Astrocyte of the cerebellum (primary cell): ENCODE data around the gene OR10G8.

Source experiments
- DNase-seq: peaks from one replicate; pipeline ENCODE4 v3.0.0-alpha.2; 2011; ENCODE audit warnings: low read depth
- H3K4me3 ChIP-seq: 2 replicates; pipeline ENCODE4 v1.5.1; 2011; ENCODE audit warnings: mild to moderate bottlenecking, low read depth, low read length, moderate library complexity
- in situ Hi-C: cut with HindIII; loops from 2 replicates; pipeline ENCODE4 v1.10.0; 2017; ENCODE audit warnings: low sequenced_read_pairs
- TF ChIP-seq, protein P1 (sequence below): IDR thresholded peaks from 2 replicates; pipeline ENCODE4 v1.5.1; 2012; ENCODE audit warnings: low read length, low read depth, moderate library complexity, mild to moderate bottlenecking; ENCODE audit errors: missing control alignments

OR10G8 gene

DNA sequence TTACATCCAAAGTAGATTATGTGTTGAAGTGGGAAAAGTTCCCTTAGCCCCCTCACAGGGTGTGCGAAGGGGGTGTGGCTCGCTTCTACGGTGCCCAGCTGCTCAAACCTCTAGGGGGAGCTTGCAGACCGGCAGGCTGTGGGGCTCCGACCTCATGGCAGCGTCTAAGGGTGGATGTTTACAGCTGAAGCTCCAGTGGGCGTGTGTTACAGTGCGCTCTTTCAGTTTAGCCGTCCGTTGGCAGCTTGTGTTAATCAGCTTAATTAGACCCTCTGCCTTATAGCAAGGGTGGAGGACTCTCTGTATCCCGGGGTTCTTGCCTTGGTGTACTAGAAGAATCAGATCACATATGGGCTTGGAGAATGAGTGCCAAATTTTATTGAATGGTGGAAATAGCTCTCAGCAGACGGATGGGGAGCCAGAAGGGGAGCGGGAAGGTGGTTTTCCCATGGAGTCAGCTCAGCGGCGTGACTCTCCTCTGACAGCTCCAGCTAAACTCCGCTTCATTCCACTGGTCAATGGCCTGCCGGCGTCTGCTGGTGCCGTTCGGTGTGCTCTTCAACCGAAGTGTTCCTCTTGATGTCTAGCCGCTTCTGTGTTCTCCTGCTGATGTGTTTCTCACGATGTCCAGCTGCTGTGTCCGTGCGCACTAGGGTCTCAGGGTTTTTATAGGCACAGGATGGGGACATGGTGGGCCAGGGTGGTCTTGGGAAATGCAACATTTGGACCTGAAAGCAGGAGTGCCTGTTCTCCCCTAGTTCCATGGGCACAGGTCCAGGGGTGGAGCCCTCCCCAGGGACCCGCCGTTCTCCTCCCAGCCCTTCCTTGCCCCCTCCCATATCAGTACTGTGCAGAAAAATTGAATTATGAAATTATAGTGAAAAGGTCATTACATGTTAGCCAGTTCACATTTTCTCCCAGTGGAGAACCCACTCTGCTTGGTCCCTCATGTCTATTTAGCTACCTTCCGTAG lies 43.1 kb downstream of the OR10G8 start:
- in situ Hi-C loops: no loop called here
- TF ChIP-seq, protein P1, sequence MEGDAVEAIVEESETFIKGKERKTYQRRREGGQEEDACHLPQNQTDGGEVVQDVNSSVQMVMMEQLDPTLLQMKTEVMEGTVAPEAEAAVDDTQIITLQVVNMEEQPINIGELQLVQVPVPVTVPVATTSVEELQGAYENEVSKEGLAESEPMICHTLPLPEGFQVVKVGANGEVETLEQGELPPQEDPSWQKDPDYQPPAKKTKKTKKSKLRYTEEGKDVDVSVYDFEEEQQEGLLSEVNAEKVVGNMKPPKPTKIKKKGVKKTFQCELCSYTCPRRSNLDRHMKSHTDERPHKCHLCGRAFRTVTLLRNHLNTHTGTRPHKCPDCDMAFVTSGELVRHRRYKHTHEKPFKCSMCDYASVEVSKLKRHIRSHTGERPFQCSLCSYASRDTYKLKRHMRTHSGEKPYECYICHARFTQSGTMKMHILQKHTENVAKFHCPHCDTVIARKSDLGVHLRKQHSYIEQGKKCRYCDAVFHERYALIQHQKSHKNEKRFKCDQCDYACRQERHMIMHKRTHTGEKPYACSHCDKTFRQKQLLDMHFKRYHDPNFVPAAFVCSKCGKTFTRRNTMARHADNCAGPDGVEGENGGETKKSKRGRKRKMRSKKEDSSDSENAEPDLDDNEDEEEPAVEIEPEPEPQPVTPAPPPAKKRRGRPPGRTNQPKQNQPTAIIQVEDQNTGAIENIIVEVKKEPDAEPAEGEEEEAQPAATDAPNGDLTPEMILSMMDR: peak; percentile 92
- H3K4me3 ChIP-seq: peak overlapping the region; percentile 33
- peak; percentile 29 for DNase-seq

DNA sequence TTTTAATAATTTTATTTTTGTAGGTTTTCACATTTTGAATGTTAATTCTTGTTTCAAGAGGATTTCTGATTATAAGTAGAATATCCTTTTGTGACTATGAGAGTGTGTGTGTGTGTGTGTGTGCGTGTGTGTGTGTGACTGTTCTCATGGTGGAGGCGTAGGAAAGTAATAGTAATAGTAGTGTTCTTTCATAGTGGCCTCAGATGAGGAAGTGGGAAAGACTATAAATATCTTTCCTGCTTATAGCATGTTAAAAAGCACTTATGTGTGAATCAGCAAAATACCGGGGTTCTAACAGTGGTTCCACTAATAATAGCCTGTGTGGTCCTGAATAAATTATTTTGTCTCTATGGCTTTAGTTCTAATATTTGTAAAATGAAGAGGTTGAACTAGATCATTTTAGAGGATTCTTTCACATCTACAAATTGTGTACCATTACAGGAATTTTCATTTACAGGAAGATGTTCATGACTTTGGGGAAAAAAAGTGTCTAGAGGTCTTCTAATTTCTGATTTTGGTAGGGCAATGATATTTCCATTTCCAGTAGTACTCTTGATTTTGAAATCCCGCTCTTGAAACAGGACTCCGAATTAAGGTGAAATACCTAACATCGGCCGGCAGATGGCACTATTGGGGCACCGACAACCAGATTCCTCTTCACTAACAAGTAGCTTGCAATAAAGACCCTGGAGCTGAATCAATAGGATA lies 44.5 kb downstream of the OR10G8 start:
- TF ChIP-seq, protein P1: peak; percentile 73
- in situ Hi-C loops: no loop called here
- DNase-seq: peak; percentile 78
- H3K4me3 ChIP-seq: no peak overlapping the region

DNA sequence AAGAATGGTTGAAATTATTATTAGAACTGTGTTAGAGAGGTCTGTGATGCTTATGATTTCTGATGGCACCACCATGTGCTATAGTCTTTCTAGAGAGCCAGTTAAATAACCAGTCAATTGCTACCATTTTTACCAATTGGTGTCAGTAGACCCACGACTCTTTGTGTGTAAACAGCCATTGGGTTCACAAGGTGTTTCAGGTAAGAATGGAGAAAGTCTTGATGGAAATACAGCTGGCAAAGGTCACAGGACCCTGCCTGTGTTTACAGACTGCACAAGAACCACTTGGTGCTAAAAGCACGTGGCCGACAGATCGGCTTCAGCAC lies 45.0 kb downstream of the OR10G8 start:
- TF ChIP-seq, protein P1: no peak
- in situ Hi-C loops: no loop called here
- no peak for DNase-seq
- no peak overlapping the region for H3K4me3 ChIP-seq

DNA sequence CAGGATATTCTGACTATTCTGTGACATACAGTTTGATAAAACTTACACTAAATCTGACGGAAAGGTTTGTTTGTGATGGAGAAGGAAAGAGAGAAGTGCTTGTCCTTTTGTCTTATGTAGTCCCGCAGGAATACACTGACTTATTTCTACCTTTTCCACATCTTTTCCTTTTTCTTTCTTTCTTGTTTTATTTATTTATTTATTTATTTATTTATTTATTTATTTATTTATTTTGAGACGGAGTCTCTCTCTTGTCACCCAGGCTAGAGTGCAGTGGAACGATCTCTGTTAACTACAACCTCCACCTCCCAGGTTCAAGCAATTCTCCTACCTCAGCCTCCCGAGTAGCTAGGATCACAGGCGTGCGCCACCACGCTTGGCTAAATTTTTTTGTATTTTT lies 45.5 kb downstream of the OR10G8 start:
- TF ChIP-seq, protein P1: no peak
- in situ Hi-C loops: no loop called here
- DNase-seq: no peak

DNA sequence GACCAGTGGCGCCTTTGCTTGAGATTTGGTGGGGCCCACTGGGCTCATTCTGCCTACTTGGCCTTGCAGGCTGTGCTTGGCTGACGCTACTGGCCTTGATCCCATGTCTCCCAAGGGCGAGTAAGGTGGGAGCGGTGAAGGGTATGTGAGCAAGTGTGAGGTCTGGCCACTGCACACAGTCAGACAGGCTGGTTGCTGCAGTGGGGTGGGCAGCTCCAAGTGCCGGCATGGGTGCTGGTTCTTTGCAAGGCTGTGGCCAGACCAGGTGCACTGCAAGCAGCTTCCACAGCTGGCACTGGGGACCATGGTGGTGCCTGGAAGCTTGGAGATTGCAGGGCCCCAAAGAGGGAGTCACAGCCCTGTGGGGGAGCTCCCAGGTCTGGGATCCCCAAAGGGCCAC lies 48.0 kb downstream of the OR10G8 start:
- no peak overlapping the region for H3K4me3 ChIP-seq
- in situ Hi-C loops: no loop called here
- TF ChIP-seq, protein P1: no peak
- DNase-seq: no peak

More for the DNA sequence above, 45.5 kb downstream of the OR10G8 start:
- no peak overlapping the region for H3K4me3 ChIP-seq

DNA sequence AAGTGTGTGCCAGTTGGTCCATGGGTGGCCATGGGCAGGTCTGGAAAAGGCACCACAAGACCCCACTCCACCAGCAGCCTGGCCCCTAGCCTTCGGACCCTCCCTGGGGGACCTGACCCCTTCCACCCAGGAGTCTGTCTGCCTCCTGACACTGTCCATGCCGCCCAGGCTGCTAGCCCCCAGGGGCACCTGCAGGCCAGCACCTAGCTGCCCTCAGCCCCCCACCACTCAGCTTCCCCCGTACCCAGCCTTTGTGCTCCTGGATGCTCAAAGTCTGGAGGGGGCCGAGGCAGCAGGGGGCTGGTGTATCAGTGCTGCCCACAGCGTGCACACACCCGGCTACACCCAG lies 48.9 kb downstream of the OR10G8 start:
- DNase-seq: no peak
- TF ChIP-seq, protein P1: no peak
- in situ Hi-C loops: no loop called here
- H3K4me3 ChIP-seq: no peak overlapping the region
